ENCODE results near the gene GH2.

- no peak for TF ChIP-seq CTCF (IDR thresholded peaks at IDR 0.05)
- TF ChIP-seq POLR2A (IDR thresholded peaks at IDR 0.05): no peak
Measured at GRCh38 chr17:63925615-63926014, 43.9 kb upstream of the GH2 start.

Data from esophagus squamous epithelium (tissue), 4 donors.